Astrocyte of the cerebellum (primary cell): ENCODE measurements around the gene TCFL5.

ENCODE experiments used
- DNase-seq: peaks from one replicate; pipeline ENCODE4 v3.0.0-alpha.2; 2011; ENCODE audit warnings: low read depth
- H3K4me3 ChIP-seq: 2 replicates; pipeline ENCODE4 v1.5.1; 2011; ENCODE audit warnings: mild to moderate bottlenecking, low read depth, low read length, moderate library complexity
- CTCF ChIP-seq: IDR thresholded peaks from 2 replicates; pipeline ENCODE4 v1.5.1; 2012; ENCODE audit warnings: low read length, low read depth, moderate library complexity, mild to moderate bottlenecking; ENCODE audit errors: missing control alignments
- in situ Hi-C: cut with HindIII; loops from 2 replicates; pipeline ENCODE4 v1.10.0; 2017; ENCODE audit warnings: low sequenced_read_pairs

Gene TCFL5

DNA sequence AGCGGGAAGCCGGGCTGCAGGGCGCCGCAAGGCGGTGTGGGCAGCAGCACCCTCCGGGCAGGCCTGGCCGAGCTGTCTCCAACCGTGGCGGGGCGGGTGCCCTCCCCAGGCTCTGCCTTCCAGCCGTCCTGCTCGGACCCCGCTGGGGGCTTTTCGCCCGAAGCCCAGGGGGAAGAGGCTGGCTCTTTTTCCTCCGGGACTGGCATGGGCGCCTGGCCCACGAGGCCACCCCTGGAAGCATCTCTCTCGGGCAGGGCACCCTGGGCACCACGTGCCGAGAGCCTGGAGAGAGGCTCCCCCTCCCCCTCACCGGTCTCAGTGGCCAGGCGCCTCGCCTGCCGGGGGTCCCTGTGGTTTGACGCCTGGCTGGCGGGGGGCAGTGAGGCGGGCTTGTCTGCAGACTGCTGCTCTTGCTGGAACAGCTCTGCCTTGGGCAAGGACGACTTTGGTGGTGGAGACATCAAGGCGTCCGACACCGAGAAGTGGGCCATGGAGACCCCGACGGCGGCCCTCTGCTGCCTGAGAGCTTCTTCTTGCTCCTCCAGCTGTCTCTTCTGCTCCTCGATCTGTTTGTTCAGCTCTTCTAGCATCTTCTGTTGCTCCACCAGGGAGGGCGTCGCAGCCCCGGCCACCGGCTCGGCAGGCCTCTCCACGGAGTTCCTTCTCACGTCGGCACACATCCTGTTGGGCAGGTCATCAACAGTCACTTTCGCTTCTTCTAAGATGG lies 19.5 kb upstream of the TCFL5 start:
- in situ Hi-C loops = no loop called here
- no peak for TF ChIP-seq CTCF
- no peak overlapping the region for H3K4me3 ChIP-seq
- DNase-seq = no peak

- TF ChIP-seq CTCF = no peak
Measured at GRCh38 chr20:62880147-62880934, 18.7 kb upstream of the TCFL5 start.

DNA sequence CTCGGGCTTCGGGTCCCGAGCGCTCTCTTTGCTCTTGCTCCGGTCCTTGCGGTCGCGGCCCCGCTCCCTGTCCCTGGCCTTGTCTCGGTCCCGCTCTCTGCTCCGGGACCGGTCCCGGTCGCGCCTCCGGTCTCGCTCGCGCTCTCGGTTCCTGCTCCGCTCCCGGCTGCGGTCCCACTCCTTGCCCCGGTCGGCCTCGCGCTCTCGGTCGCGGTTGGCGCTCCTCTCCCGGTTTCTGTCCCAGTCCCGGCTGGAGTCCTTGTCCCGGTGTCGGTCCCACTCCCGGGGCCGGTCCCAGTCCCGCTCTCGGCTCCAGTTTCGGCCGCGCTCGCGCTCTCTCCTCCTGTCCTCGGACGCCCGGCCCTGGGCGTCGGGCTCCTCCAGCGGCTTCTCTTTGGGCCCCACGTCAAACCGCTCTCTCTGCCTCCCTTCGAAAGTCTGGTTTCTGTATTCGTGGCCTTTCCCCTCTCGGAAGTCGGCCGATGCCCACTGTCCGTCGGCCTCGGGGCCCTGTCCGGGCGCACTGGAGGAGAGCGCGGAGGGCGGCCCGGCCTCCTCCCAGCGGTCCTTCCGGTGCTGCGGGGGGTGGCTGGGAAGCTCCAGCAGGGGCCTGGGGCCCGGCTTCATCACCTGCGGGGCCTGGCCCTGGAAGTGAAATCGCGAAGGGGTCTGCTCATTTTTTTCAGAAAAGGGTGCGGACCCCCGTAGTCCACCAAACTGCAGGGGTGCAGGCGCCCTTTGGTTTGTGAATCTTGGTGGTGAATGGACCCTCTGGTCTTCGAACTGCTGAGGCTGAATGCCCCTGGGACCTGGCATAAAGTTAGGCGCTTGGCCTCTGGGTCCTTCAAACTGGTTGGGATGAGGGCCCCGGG lies 17.9 kb upstream of the TCFL5 start:
- in situ Hi-C loops = no loop called here
- TF ChIP-seq CTCF = no peak
- DNase-seq = no peak
- no peak overlapping the region for H3K4me3 ChIP-seq

More at GRCh38 chr20:62880147-62880934, 18.7 kb upstream of the TCFL5 start:
- H3K4me3 ChIP-seq = no peak overlapping the region
- in situ Hi-C loops = no loop called here
- no peak for DNase-seq

GRCh38 chr20:62878244-62879038 lies 16.8 kb upstream of the TCFL5 start:
- in situ Hi-C loops = no loop called here
- no peak overlapping the region for H3K4me3 ChIP-seq
- no peak for DNase-seq
- no peak for TF ChIP-seq CTCF

- TF ChIP-seq CTCF = no peak
- DNase-seq = no peak
- in situ Hi-C loops = no loop called here
- H3K4me3 ChIP-seq = no peak overlapping the region
Measured at GRCh38 chr20:62876902-62877816, 15.5 kb upstream of the TCFL5 start.
